NCI-H1092 treated with DMSO at 0.1 percent for 48 hours (cell line): ENCODE data around the gene ZFHX3.
A peak's percentile ranks its signal among the peaks of the same experiment; 100 is the strongest.

Source experiments
- DNase-seq: peaks from one replicate; lab custom pipeline; 2025; lab: John Stamatoyannopoulos, UW

The ZFHX3 gene

DNA sequence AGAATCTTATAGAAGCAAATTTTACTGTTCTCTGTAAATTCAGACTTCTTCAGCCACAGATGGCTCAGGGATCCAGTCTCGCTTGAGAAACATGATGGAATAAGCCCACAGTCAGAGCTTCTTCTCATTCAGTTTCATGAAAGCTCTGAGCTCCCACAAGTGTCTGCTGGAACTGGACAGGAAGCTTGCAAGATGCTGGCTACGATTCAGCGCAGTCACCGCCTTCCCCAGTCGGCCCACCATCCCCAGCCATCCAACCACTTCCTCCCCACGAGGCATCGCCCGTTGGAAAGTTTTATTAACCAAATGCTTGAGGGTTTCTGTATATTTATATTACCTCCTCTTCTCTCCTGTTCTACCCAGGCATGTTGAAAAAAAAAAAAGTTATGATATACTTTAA lies 171.7 kb downstream of the ZFHX3 start:
- DNase-seq = no peak

- no peak for DNase-seq
These were observed 172.5 kb downstream of the ZFHX3 start for GRCh38 chr16:72875291-72876031.

- DNase-seq = no peak
These were observed 174.1 kb downstream of the ZFHX3 start for GRCh38 chr16:72873853-72874252.

GRCh38 chr16:72873044-72873443 lies 174.9 kb downstream of the ZFHX3 start:
- DNase-seq = no peak

- DNase-seq = no peak
These were observed 182.1 kb downstream of the ZFHX3 start for GRCh38 chr16:72865835-72866234.

- no peak for DNase-seq
These were observed 182.7 kb downstream of the ZFHX3 start for GRCh38 chr16:72865258-72865657.

DNA sequence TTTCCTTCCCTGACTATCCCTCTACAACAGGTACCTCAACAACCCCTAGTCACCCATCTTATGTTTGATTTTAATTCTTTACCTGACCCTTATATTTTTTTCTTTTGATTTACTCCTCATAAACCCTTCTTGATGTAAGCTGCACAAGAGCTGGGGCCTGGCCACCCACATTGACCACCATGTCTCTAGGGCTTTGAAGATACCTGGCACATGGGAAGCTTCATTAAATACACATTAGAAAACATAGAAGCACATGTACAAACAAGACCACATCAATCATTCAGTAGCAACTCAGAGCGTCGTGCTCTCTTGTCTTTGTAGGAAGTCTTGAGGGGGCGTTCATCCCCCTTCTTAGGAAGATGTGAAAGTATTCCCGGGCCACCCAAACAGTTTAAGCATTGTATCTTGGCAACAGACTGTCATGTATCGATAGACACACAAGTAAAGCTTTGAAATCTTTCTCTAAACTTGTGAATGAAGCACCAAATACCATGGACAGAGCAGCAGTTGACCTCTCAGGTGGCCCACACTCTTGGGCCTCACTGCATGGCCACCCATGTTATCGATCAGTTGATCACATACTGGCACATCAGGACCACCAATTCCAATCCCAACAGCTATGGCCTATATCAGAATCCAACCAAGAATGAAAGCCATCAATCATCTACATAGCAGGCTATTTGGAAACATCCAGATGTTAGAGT lies 183.6 kb downstream of the ZFHX3 start:
- no peak for DNase-seq

DNA sequence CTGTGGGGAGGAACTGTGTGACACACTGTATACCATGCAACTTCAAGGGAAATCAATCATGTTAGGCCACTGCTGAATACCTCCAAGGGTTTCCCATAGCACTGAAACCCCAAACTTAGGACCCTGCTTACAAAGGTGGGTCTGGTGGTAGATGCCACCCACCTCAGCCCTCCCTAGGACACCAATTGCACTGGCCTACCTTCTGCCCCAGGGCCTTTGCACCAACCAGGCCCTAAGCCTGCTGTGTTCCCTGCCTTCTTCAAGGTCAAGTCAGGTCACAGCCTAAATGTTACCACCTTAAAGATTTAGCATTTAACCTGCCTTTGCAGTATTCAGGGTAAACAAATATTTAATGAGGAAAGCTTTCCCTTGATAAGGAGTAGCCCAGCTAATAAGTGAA lies 185.8 kb downstream of the ZFHX3 start:
- DNase-seq = no peak

DNA sequence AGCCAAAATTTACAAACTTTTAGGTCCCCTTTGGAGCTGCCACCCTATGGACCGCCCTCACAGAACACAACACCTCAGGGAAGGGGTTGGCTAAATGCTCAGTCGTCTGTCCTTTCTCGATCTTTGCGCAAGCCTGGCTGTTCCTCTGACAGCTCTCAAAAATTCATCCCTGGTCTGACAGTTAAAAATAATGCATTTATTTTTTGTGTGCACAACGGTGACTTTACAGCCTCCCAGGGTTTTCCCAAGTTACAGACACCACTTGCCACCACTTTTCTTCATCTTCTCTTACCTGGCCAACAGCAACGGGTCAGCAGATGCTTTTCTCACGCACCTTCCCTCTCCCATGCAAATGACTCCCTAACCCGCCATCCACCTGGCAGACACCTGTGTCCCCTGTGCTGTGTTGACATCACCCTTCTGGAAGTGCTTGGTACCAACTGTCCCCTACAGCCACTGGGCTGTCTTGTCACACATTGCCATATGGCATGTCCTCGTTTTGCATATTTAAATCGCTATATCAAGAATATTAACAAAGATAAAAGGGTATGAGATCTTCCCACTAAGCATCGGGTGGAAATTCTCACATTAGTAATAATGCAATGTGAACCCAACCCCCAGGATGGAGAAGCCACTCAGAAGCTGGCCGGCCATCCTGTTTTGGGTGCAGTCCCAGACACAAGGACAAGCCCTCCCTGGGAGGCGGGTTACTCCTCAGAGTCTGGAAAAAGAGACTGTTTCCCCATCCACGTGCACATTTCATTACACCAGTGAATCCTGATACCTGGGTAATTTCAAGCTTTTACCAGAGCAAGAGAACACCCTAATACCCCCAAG lies 187.0 kb downstream of the ZFHX3 start:
- DNase-seq = no peak

DNA sequence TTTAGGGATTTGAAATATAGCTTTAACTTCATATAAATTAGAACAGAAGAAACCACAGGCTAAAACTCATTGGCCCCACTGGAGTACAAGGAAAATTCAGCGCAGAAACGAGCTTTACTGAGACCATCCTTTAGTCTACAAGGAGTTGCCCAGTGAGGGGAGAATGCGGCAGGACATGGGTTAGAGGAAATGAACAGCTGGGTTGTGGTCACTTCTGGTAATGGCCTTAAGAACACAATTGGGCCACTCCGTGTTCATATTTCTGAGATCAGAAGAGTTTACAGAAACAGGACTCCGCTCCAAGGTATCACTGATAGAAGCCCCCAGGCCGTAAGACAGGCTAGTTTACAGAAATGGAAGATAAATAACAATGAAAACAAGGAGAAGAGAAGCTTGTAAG lies 188.3 kb downstream of the ZFHX3 start:
- no peak for DNase-seq

GRCh38 chr16:72858665-72859493 lies 189.0 kb downstream of the ZFHX3 start:
- DNase-seq = no peak

DNA sequence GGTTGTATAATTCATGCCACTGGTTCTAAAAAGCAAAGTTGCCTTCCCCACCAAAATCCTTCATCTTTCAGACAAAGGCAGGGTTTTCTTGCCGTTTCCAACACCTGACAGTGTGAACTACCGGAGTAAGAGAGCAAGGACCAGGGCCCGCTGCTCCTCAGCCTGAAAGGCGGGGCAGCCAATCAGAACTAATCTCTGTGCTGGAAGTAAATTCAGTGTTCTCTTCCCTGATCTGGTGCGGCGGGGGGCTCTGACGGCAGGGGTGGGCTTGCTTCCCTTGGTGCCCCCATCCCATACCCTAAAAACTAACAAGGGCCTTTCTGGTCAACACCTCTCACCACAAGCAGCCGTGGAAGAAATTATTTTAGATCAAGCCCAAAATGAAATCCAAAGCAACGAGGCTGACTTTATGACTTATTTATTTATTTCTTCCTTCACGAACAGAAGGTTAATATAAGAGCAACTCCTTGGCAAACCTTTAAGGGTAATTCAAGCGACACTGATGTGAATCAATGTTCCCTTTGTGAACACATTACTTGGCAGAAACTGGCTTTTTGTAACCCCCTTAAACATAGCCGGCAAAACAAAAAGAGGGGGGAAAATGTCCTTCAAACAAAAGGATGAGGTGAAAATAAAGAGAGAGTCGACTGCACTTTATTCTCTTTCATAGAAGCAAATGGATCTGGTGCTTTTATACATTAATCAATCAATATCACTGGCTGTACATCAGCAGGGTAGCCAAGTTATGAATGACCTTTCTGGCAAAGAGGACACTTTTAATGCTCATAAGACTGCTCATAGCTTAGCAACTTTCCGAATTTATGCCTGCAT lies 189.9 kb downstream of the ZFHX3 start:
- DNase-seq = no peak

DNA sequence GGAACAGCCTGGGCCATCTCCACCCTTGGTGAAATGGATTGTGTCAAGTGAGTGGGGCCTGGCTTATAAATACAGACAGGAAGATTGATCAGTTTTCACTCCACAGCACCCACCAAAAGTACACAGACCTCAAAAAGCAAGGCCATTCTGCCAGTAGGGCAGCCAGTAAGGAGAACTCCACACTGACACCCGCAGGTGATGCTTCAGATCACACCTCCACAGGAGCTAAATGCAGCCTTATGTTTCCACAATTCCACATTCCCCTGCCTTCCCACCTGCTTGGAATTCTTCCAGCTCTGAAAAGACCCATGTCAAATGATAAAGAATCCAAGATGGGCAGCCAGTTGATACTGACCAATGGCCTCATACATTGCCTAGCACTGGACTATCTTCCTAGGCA lies 191.1 kb downstream of the ZFHX3 start:
- DNase-seq = no peak

DNA sequence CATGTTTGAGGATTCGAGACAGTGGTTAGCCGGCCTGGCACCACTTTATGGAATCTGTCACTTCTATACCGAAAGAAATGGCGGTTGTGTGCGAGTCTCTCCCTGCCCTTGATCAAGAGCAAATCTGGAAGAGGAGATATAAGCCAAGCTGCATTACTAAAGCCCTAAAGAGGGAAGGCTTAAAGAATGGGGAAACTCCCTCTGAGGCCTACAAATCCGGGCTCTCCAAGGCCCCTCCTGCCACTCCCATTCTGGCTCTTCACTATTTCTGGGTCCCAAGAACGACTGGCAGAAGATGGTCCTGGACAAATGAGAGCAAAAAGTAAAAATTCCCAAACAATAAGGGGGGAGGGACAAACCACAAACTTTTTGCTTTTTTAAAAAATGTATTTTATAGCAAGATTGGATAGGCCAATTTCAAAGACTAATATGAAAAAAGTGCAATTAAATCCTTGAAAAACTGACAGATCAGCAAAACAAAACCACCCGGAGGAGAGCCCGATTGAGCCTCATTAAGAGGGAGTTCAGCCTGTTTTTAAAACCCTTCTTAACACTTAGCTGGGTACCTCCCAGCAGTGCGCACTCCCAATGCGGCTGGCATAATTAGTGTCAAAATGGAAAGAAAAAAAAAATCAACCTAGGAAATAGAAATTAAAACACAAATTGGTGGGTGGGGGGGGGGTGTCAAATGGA lies 193.5 kb downstream of the ZFHX3 start:
- DNase-seq = no peak

DNA sequence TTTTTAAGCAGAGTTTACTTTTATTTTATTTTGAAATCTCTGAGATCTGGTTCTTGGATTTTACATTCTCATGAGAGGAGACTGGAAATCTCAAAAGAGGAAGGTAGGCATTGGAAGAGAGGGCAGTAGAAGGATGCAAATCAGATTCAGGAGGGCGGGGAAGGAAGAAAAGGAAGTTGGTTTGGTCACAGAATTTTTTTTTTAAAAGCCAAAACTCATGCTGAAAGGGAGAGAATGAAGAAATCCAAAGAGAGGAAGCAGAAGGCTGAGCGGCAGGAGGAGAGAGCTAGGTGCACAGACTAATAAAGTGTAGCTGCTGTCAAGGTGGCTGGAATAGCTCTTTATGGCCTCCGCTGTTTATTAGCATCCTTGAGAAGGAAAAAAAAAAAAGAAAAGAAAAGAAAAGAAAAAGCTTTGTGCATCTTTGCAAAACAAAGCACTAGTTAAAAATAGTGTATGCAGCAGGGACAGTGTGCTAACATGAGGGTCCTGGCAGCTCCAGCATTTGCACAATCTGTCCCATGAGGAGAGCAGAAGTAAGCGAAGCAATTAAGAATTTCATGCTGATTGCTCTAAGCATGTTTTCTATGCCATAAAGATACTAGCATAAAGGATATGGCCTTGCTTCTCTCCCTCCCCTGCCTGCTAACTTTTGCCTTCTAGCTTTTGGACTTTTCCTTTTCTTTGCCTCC lies 194.2 kb downstream of the ZFHX3 start:
- DNase-seq = no peak

DNA sequence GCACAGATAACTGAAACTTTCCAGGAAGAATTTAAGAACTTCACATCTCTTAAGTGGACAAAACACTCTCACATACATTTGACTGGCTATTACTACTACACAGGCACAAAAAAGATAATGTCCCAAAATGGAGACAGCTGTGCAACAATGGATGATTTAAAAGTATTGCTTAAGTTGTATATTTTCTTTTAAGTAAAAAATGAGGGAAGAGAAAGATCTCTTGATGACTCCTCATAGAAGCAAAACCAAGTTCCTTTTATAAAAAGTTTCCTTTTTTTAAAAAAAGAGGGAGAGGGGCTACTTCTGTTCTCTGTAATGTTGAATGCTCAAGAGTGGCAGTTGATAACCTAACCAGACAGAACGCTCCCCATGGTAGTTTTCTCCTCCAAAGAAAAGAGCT lies 195.5 kb downstream of the ZFHX3 start:
- no peak for DNase-seq

GRCh38 chr16:72850853-72851252 lies 197.1 kb downstream of the ZFHX3 start:
- no peak for DNase-seq

- no peak for DNase-seq
These were observed 197.9 kb downstream of the ZFHX3 start for GRCh38 chr16:72850021-72850420.

DNA sequence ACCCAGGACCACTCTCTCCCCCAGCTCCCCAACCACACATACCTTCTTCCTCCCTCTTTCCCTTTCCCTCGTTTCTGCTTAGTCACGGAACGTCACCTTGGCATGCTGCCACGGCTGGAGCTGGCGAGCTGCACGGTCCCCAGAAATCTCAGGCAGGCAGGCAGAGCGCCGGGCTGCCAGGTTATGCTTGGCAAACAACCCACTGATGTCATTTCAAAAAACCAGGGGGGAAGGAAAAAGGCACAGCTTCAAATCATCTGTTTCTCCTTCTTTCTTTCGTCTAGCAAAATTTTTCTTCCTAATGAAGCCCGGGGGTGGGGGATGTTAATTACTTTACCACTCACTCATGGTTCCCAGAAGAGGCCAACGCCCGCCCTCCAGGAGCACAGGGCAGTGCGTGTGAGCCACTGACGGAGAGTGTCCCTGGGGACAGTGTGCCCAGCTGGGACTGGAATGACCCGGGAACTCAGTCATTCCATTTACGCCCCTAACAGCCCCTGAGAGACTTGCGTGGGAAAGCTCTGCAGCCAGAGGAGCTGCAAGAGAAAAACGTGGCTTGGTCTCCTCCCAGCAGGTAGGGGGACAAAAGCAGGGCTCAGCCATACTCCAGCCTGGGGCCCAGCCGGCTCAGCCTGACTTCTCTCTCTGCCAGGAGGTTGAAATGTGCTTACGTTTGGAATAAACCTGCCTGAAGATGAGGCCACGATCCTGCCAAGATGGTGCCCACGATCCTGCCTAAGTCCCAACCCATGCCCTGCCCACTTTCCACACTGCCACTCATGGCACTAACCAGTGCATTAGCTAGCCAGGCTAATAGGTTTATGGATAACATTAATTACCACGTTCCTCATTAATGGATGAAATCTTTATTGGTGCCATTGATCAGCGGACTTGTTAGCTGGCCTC lies 198.9 kb downstream of the ZFHX3 start:
- peak; percentile 83 for DNase-seq
